ENCODE data around the gene UBE3D.
"Not testable (repeated sequence)": the region's sequence is repeated elsewhere in the genome, so short reads cannot be mapped to it uniquely, and the experiment has no call there.

UBE3D gene

GRCh38 chr6:83011131-83011530 is 54.5 kb downstream of the UBE3D start:
- not testable (repeated sequence) for DNase-seq (ENCODE audit: low spot score in 2 of 2); ATAC-seq; H3K4me3 Mint-ChIP-seq; H3K36me3 Mint-ChIP-seq; H3K27ac Mint-ChIP-seq; H3K9me3 Mint-ChIP-seq
- H3K4me1 Mint-ChIP-seq, result peaks cover 12% of the 10 kb centered on the region

- Mint-ChIP-seq H3K27ac (no peak overlapping the region), H3K36me3 (no peaks in the 10 kb centered on the region), H3K4me1 (peaks cover 12% of the 10 kb centered on the region), H3K4me3 (no peak overlapping the region), H3K9me3 (peaks cover 5% of the 10 kb centered on the region)
- no peak for DNase-seq (ENCODE audit: low spot score in 2 of 2)
- no peak for ATAC-seq
These were observed 57.0 kb downstream of the UBE3D start for GRCh38 chr6:83008626-83009025.

GRCh38 chr6:83006270-83006905 is 59.3 kb downstream of the UBE3D start:
- Mint-ChIP-seq H3K9me3 (no peaks in the 10 kb centered on the region), H3K36me3 (no peaks in the 10 kb centered on the region), H3K4me3 (no peak overlapping the region), H3K4me1 (peaks cover 12% of the 10 kb centered on the region), H3K27ac (no peak overlapping the region)
- ATAC-seq (no peak), DNase-seq (ENCODE audit: low spot score in 2 of 2) (no peak)

- H3K36me3 Mint-ChIP-seq, result no peaks in the 10 kb centered on the region
- H3K4me1 Mint-ChIP-seq, result no peaks in the 10 kb centered on the region
- H3K27ac Mint-ChIP-seq, result no peak overlapping the region
- DNase-seq (ENCODE audit: low spot score in 2 of 2) (no peak), ATAC-seq (no peak)
- H3K9me3 Mint-ChIP-seq, result no peaks in the 10 kb centered on the region
- H3K4me3 Mint-ChIP-seq, result no peak overlapping the region
These were observed 69.5 kb downstream of the UBE3D start for GRCh38 chr6:82996156-82996555.

- ATAC-seq (no peak), DNase-seq (ENCODE audit: low spot score in 2 of 2) (no peak)
- no peaks in the 10 kb centered on the region for H3K4me1 Mint-ChIP-seq
- H3K36me3 Mint-ChIP-seq, result no peaks in the 10 kb centered on the region
- H3K4me3 Mint-ChIP-seq, result no peak overlapping the region
- H3K27ac Mint-ChIP-seq, result no peak overlapping the region
- H3K9me3 Mint-ChIP-seq, result no peaks in the 10 kb centered on the region
These were observed 70.6 kb downstream of the UBE3D start for GRCh38 chr6:82995066-82995465.

- ATAC-seq (no peak), DNase-seq (ENCODE audit: low spot score in 2 of 2) (no peak)
- no peak overlapping the region for H3K4me3 Mint-ChIP-seq
- no peaks in the 10 kb centered on the region for H3K4me1 Mint-ChIP-seq
- no peaks in the 10 kb centered on the region for H3K36me3 Mint-ChIP-seq
- H3K27ac Mint-ChIP-seq, result no peak overlapping the region
- no peaks in the 10 kb centered on the region for H3K9me3 Mint-ChIP-seq
These were observed 75.8 kb downstream of the UBE3D start for GRCh38 chr6:82989736-82990290.

- no peak for ATAC-seq
- no peaks in the 10 kb centered on the region for H3K9me3 Mint-ChIP-seq
- no peaks in the 10 kb centered on the region for H3K4me1 Mint-ChIP-seq
- H3K27ac Mint-ChIP-seq, result no peak overlapping the region
- DNase-seq (ENCODE audit: low spot score in 2 of 2), result no peak
- H3K4me3 Mint-ChIP-seq, result no peak overlapping the region
- no peaks in the 10 kb centered on the region for H3K36me3 Mint-ChIP-seq
These were observed 76.7 kb downstream of the UBE3D start for GRCh38 chr6:82988930-82989351.

GRCh38 chr6:82987951-82988350 is 77.7 kb downstream of the UBE3D start:
- Mint-ChIP-seq H3K27ac (no peak overlapping the region), H3K9me3 (no peaks in the 10 kb centered on the region), H3K4me3 (no peak overlapping the region), H3K4me1 (no peaks in the 10 kb centered on the region), H3K36me3 (no peaks in the 10 kb centered on the region)
- no peak for ATAC-seq
- no peak for DNase-seq (ENCODE audit: low spot score in 2 of 2)

GRCh38 chr6:82987416-82987815 is 78.2 kb downstream of the UBE3D start:
- no peak overlapping the region for H3K27ac Mint-ChIP-seq
- ATAC-seq (no peak), DNase-seq (ENCODE audit: low spot score in 2 of 2) (no peak)
- no peaks in the 10 kb centered on the region for H3K9me3 Mint-ChIP-seq
- no peak overlapping the region for H3K4me3 Mint-ChIP-seq
- H3K4me1 Mint-ChIP-seq, result no peaks in the 10 kb centered on the region
- no peaks in the 10 kb centered on the region for H3K36me3 Mint-ChIP-seq

GRCh38 chr6:82984720-82985119 is 80.9 kb downstream of the UBE3D start:
- Mint-ChIP-seq H3K4me3 (no peak overlapping the region), H3K27ac (no peak overlapping the region), H3K4me1 (no peaks in the 10 kb centered on the region), H3K9me3 (no peaks in the 10 kb centered on the region), H3K36me3 (no peaks in the 10 kb centered on the region)
- DNase-seq (ENCODE audit: low spot score in 2 of 2) (no peak), ATAC-seq (no peak)

- H3K27ac Mint-ChIP-seq, result no peak overlapping the region
- ATAC-seq, result no peak
- H3K4me1 Mint-ChIP-seq, result no peaks in the 10 kb centered on the region
- H3K36me3 Mint-ChIP-seq, result no peaks in the 10 kb centered on the region
- H3K9me3 Mint-ChIP-seq, result no peaks in the 10 kb centered on the region
- no peak overlapping the region for H3K4me3 Mint-ChIP-seq
- no peak for DNase-seq (ENCODE audit: low spot score in 2 of 2)
These were observed 85.6 kb downstream of the UBE3D start for GRCh38 chr6:82980086-82980485.

GRCh38 chr6:82979657-82980056 is 86.0 kb downstream of the UBE3D start:
- Mint-ChIP-seq H3K4me3 (no peak overlapping the region), H3K27ac (no peak overlapping the region), H3K36me3 (no peaks in the 10 kb centered on the region), H3K4me1 (no peaks in the 10 kb centered on the region), H3K9me3 (no peaks in the 10 kb centered on the region)
- ATAC-seq, result no peak
- no peak for DNase-seq (ENCODE audit: low spot score in 2 of 2)

GRCh38 chr6:82978362-82978945 is 87.2 kb downstream of the UBE3D start:
- Mint-ChIP-seq H3K4me1 (no peaks in the 10 kb centered on the region), H3K36me3 (no peaks in the 10 kb centered on the region), H3K4me3 (no peak overlapping the region), H3K9me3 (no peaks in the 10 kb centered on the region), H3K27ac (no peak overlapping the region)
- ATAC-seq (no peak), DNase-seq (ENCODE audit: low spot score in 2 of 2) (no peak)

GRCh38 chr6:82976179-82976578 is 89.5 kb downstream of the UBE3D start:
- ATAC-seq (no peak), DNase-seq (ENCODE audit: low spot score in 2 of 2) (no peak)
- peaks cover 5% of the 10 kb centered on the region for H3K4me1 Mint-ChIP-seq
- no peak overlapping the region for H3K4me3 Mint-ChIP-seq
- H3K9me3 Mint-ChIP-seq, result no peaks in the 10 kb centered on the region
- H3K27ac Mint-ChIP-seq, result no peak overlapping the region
- peaks cover 5% of the 10 kb centered on the region for H3K36me3 Mint-ChIP-seq

- H3K27ac Mint-ChIP-seq, result no peak overlapping the region
- H3K36me3 Mint-ChIP-seq, result peaks cover 5% of the 10 kb centered on the region
- peaks cover 5% of the 10 kb centered on the region for H3K4me1 Mint-ChIP-seq
- no peak overlapping the region for H3K4me3 Mint-ChIP-seq
- DNase-seq (ENCODE audit: low spot score in 2 of 2) (no peak), ATAC-seq (no peak)
- no peaks in the 10 kb centered on the region for H3K9me3 Mint-ChIP-seq
These were observed 93.7 kb downstream of the UBE3D start for GRCh38 chr6:82971877-82972460.

GRCh38 chr6:82970839-82971238 is 94.8 kb downstream of the UBE3D start:
- Mint-ChIP-seq H3K4me1 (peaks cover 5% of the 10 kb centered on the region), H3K4me3 (no peak overlapping the region), H3K9me3 (no peaks in the 10 kb centered on the region), H3K27ac (no peak overlapping the region), H3K36me3 (peaks cover 5% of the 10 kb centered on the region)
- ATAC-seq, result no peak
- no peak for DNase-seq (ENCODE audit: low spot score in 2 of 2)
